Measurements from ENCODE around the gene DIS3L2. TPM values are rescaled to one million over a fixed set of nuclear protein-coding genes. Genes with fewer than 3 reads are reported as not detected.

Gene DIS3L2
- total and polyA plus RNA-seq, 2 experiments from 2014 or later = 9.3 to 15.6 TPM

DNA sequence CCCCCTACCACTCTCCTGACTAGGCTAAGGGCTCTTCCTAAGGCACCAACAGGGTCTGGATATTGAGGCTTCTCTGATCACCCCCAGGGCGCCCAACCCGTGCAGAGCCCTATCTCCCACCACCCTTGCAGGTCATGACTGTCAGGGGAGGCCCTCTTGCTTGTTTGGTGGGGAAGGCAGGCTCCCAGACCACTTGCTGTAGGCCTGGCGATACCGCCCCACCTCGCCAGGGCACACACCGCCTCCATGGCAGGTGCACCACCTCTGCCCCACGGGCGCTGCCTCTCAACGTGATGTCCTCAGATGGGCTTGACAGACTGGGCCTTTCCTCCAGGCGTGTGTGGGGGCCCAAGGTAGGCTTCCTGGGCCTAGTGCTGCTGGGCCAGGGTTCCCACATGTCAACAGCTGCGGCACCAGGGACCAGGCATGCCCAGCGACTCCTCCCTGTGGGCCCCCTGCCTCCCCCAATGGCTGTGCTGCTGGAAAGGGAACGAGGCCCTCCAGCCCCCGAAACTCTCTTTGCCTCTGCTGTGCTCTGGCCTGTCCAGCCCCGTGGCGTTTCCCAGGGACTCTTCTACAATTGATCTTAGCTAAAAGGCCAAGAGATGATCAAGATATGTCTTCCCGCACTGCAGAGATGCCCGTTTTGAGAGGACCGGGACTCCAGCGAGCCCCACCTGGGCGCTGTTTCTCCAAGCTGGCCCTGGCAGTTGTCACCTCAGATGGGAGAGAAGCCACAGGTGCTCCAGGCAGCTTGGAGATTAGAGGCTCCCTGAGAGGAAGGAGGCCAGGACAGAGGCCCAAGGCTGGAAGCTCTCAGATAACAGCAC, 42.8 kb upstream of the DIS3L2 start:
- Histone ChIP-seq H3K9me3 (ENCODE audit: low read depth) (no peaks in the 10 kb centered on the region), H3K36me3 (ENCODE audit: low read depth) (no peaks in the 10 kb centered on the region), H4K20me1 (ENCODE audit: insufficient read depth) (no peaks in the 10 kb centered on the region), H3K9me2 (ENCODE audit: insufficient read depth) (no peaks in the 10 kb centered on the region), H3K79me2 (ENCODE audit: insufficient read depth) (no peaks in the 10 kb centered on the region), H3K27ac (no peak overlapping the region), H3K4me3 (no peak overlapping the region), H3K4me2 (ENCODE audit: unreplicated experiment) (no peak overlapping the region), H3K9ac (no peak overlapping the region), H3F3A (ENCODE audit: insufficient read depth) (no peaks in the 10 kb centered on the region), H3K4me1 (ENCODE audit: insufficient read depth) (no peaks in the 10 kb centered on the region), H3K27me3 (replicated peaks; ENCODE audit: insufficient read depth) (peaks cover 19% of the 10 kb centered on the region), H2AFZ (no peak overlapping the region)
- no peak for DNase-seq
- in situ Hi-C loops (cut with MboI) = loop anchor here (5.0 to 25.0 kb wide), 2 partner anchors 409 to 619 kb away; partner anchors contain the start of genes CHRND and CHRNG
- no peak for TF ChIP-seq EZH2phosphoT487 (IDR thresholded peaks at IDR 0.05; ENCODE audit: insufficient read depth, low read depth)
- TF ChIP-seq EZH2 (IDR thresholded peaks at IDR 0.05; ENCODE audit: insufficient read depth, poor library complexity, severe bottlenecking) = no peak
- WGBS, 2 experiments (ENCODE audit: low coverage in 1 of 2, low lambda C conversion rate in 2 of 2, missing lambda C conversion rate in 2 of 2) = 87 to 91% methylated on average over 21 of the region's 21 CpGs

DNA sequence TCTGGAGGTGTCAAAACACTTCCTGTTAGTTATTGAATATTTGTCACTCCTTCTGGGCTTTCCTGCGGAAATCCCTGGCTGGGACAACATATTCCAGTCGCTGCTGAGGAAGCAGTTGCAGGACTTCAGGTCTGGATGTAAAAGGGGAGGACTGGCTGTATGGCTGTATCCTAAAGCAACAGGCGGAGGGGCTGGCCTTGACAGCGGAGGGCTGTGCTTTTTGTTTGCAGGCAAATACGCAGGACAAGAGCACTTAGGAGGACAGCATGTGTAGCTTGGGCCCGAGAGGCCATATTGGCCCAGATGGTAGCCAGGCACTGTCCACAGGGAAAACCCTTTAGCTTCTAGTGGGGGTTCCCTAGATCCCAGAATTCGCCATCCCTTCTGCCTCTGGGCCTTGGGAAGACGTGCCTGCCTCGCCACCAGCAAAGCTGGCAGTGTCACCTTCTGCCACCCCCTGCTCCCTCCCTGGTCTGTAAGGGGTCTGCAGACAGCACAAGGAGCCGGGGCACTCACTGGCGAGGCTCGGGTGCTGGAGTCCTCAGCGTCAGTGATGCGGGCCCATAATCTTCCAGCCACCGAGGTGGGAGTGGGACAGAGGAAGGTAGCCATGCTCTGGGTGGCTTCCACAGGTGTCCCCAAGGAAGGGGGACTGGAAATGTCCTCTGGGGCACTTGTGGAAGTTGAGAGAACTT, 42.0 kb upstream of the DIS3L2 start:
- Histone ChIP-seq H3K27ac (no peak overlapping the region), H2AFZ (no peak overlapping the region), H3K4me1 (ENCODE audit: insufficient read depth) (no peaks in the 10 kb centered on the region), H3K9ac (no peak overlapping the region), H3F3A (ENCODE audit: insufficient read depth) (no peaks in the 10 kb centered on the region), H4K20me1 (ENCODE audit: insufficient read depth) (no peaks in the 10 kb centered on the region), H3K36me3 (ENCODE audit: low read depth) (no peaks in the 10 kb centered on the region), H3K27me3 (replicated peaks; ENCODE audit: insufficient read depth) (peaks cover 19% of the 10 kb centered on the region), H3K4me3 (no peak overlapping the region), H3K9me2 (ENCODE audit: insufficient read depth) (no peaks in the 10 kb centered on the region), H3K79me2 (ENCODE audit: insufficient read depth) (no peaks in the 10 kb centered on the region), H3K9me3 (ENCODE audit: low read depth) (no peaks in the 10 kb centered on the region), H3K4me2 (ENCODE audit: unreplicated experiment) (no peak overlapping the region)
- TF ChIP-seq EZH2phosphoT487 (IDR thresholded peaks at IDR 0.05; ENCODE audit: insufficient read depth, low read depth) (no peak), EZH2 (IDR thresholded peaks at IDR 0.05; ENCODE audit: insufficient read depth, poor library complexity, severe bottlenecking) (no peak)
- no peak for DNase-seq
- in situ Hi-C loops (cut with MboI) = loop anchor here (5.0 to 25.0 kb wide), 3 partner anchors 215 to 618 kb away; partner anchors contain the start of genes CHRND and CHRNG
- 81% methylated on average over 15 of the region's 15 CpGs for WGBS, 2 experiments (ENCODE audit: low coverage in 1 of 2, low lambda C conversion rate in 2 of 2, missing lambda C conversion rate in 2 of 2)

DNA sequence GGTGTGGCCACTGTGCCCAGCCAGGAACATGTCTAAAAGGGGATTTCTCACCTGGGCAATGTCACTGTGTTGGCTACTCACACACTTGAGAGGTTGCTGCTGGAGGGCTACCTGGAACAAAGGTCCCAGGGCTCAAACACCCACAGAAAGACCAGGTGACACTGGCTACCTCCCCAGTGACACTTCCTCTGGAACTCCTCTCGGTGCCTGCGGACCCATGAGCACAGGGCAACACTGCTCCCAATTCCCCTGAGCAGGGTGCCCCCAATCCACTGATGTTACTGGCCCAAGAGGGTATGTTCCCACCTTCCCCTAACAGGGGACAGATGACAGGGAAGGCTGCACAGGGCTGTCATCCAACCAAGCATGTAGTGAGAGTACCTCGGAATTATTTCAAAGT, 41.1 kb upstream of the DIS3L2 start:
- Histone ChIP-seq H3K27ac (no peak overlapping the region), H3K4me3 (no peak overlapping the region), H3K79me2 (ENCODE audit: insufficient read depth) (no peaks in the 10 kb centered on the region), H3K4me1 (ENCODE audit: insufficient read depth) (no peaks in the 10 kb centered on the region), H3K27me3 (replicated peaks; ENCODE audit: insufficient read depth) (peaks cover 18% of the 10 kb centered on the region), H3K9ac (no peak overlapping the region), H3K9me2 (ENCODE audit: insufficient read depth) (no peaks in the 10 kb centered on the region), H4K20me1 (ENCODE audit: insufficient read depth) (no peaks in the 10 kb centered on the region), H3K4me2 (ENCODE audit: unreplicated experiment) (no peak overlapping the region), H3F3A (ENCODE audit: insufficient read depth) (no peaks in the 10 kb centered on the region), H3K36me3 (ENCODE audit: low read depth) (no peaks in the 10 kb centered on the region), H2AFZ (no peak overlapping the region), H3K9me3 (ENCODE audit: low read depth) (no peaks in the 10 kb centered on the region)
- 84 to 86% methylated on average over 3 of the region's 3 CpGs for WGBS, 2 experiments (ENCODE audit: low coverage in 1 of 2, low lambda C conversion rate in 2 of 2, missing lambda C conversion rate in 2 of 2)
- DNase-seq = no peak
- no peak for TF ChIP-seq EZH2phosphoT487 (IDR thresholded peaks at IDR 0.05; ENCODE audit: insufficient read depth, low read depth)
- TF ChIP-seq EZH2 (IDR thresholded peaks at IDR 0.05; ENCODE audit: insufficient read depth, poor library complexity, severe bottlenecking) = no peak
- in situ Hi-C loops (cut with MboI) = loop anchor here (10.0 to 25.0 kb wide), 2 partner anchors 214 to 617 kb away; partner anchors contain the start of genes CHRND and CHRNG

DNA sequence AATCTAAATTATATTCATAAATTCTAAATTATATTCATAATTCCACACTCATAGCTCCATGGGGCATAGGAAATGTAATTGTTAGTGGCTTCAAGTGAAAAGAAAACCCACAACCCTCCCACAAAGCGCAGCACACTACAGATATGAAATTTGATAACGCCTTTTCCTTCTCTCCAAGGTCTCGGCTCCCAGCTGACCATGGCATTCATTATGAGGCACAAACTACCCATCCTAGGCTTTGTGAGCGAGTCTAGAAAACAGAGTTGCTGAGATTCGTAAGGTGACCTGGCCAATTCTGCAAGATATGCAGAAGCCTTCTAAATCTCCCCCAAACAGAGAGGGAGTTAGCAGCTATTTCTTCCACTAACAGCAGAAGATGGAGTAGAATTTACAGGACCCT, 40.7 kb upstream of the DIS3L2 start:
- in situ Hi-C loops (cut with MboI) = loop anchor here (10.0 to 25.0 kb wide), 2 partner anchors 214 to 617 kb away; partner anchors contain the start of genes CHRND and CHRNG
- H3K4me2 ChIP-seq (ENCODE audit: unreplicated experiment) = no peak overlapping the region
- H3K4me3 ChIP-seq = no peak overlapping the region
- TF ChIP-seq EZH2 (IDR thresholded peaks at IDR 0.05; ENCODE audit: insufficient read depth, poor library complexity, severe bottlenecking) (no peak), EZH2phosphoT487 (IDR thresholded peaks at IDR 0.05; ENCODE audit: insufficient read depth, low read depth) (no peak)
- no peaks in the 10 kb centered on the region for H3F3A ChIP-seq (ENCODE audit: insufficient read depth)
- H3K4me1 ChIP-seq (ENCODE audit: insufficient read depth) = no peaks in the 10 kb centered on the region
- H3K9me2 ChIP-seq (ENCODE audit: insufficient read depth) = no peaks in the 10 kb centered on the region
- no peaks in the 10 kb centered on the region for H3K79me2 ChIP-seq (ENCODE audit: insufficient read depth)
- H2AFZ ChIP-seq = no peak overlapping the region
- WGBS, 2 experiments (ENCODE audit: low coverage in 1 of 2, low lambda C conversion rate in 2 of 2, missing lambda C conversion rate in 2 of 2) = 55 to 58% methylated on average over 5 of the region's 5 CpGs
- H3K27ac ChIP-seq = no peak overlapping the region
- no peaks in the 10 kb centered on the region for H3K9me3 ChIP-seq (ENCODE audit: low read depth)
- H3K36me3 ChIP-seq (ENCODE audit: low read depth) = no peaks in the 10 kb centered on the region
- H3K27me3 ChIP-seq (replicated peaks; ENCODE audit: insufficient read depth) = peaks cover 14% of the 10 kb centered on the region
- no peak for DNase-seq
- H4K20me1 ChIP-seq (ENCODE audit: insufficient read depth) = no peaks in the 10 kb centered on the region
- H3K9ac ChIP-seq = no peak overlapping the region
